ENCODE measurements around the gene PYY. TPM values are rescaled to one million over a fixed set of nuclear protein-coding genes. Genes with fewer than 3 reads are reported as not detected.

Gene PYY
- total and polyA plus RNA-seq, 10 of the 15 experiments (the other 5 are each of a cell fraction or from before 2014, with no cell fraction given): 0.07 to 0.18 TPM; not detected in 8

- Histone ChIP-seq H3K9me3 (replicated peaks; ENCODE audit: control insufficient read depth, insufficient read depth, low read length) (no peaks in the 10 kb centered on the region), H3K27me3 (replicated peaks in 1 of 2; ENCODE audit: control insufficient read depth in 2 of 2, insufficient read depth in 2 of 2, low read length in 1 of 2) (peaks cover 4 to 7% of the 10 kb centered on the region in 2 experiments), H3K4me1 (ENCODE audit: control insufficient read depth, insufficient read depth, low read length) (no peaks in the 10 kb centered on the region; the same call in 1 of the 2 replicates), H3K27ac (ENCODE audit: control insufficient read depth, insufficient read depth) (no peak overlapping the region), H3K36me3 (ENCODE audit: control insufficient read depth in 2 of 2, insufficient read depth in 2 of 2, low read length in 1 of 2) (no peaks in the 10 kb centered on the region), H3K4me3 (no peak overlapping the region), H2AFZ (ENCODE audit: control insufficient read depth, low read depth, low read length) (no peak overlapping the region), H3K79me2 (ENCODE audit: control insufficient read depth, insufficient read depth, low read length) (no peaks in the 10 kb centered on the region), H3K9ac (ENCODE audit: control insufficient read depth, insufficient read depth, low read length) (no peak overlapping the region), H3K4me2 (ENCODE audit: control insufficient read depth, insufficient read depth) (no peak overlapping the region), H4K20me1 (ENCODE audit: control insufficient read depth, insufficient read depth) (no peaks in the 10 kb centered on the region)
- DNase-seq (ENCODE audit: low read depth, low spot score) (no peak), ATAC-seq (no peak), FAIRE-seq (no peak)
- SMC1A ChIA-PET (ENCODE audit: uncharacterized antibody, unreplicated experiment): interaction anchor here (0.6 to 1.3 kb wide), 2 partner anchors 56 to 330 kb away, joined by 3 read pairs; no protein-coding TSS in a partner anchor
- POLR2A ChIA-PET: no interaction called here
- 35% methylated on average over 7 of the region's 12 CpGs for WGBS (ENCODE audit: insufficient coverage, insufficient replicate concordance, low lambda C conversion rate, missing lambda C conversion rate)
- TF ChIP-seq CHD4 (IDR thresholded peaks at IDR 0.05) (no peak), BCLAF1 (IDR thresholded peaks at IDR 0.05) (no peak), CBX3 (IDR thresholded peaks at IDR 0.05; ENCODE audit: borderline replicate concordance, low read depth) (no peak), ASH2L (IDR thresholded peaks at IDR 0.05; ENCODE audit: borderline replicate concordance, low read depth) (no peak), ZBTB4 (CRISPR knock-in tag; IDR thresholded peaks at IDR 0.05) (no peak), ZNF274 (IDR thresholded peaks at IDR 0.05; ENCODE audit: insufficient read depth, insufficient read length) (no peak), MEF2A (IDR thresholded peaks at IDR 0.05; ENCODE audit: insufficient read depth, low read depth, low read length) (no peak), HDAC6 (IDR thresholded peaks at IDR 0.05; ENCODE audit: unreplicated experiment) (no peak), SUPT20H (IDR thresholded peaks at IDR 0.05; ENCODE audit: borderline replicate concordance, control insufficient read depth, low read depth, low read length) (no peak), EP300 (IDR thresholded peaks at IDR 0.05; ENCODE audit: borderline replicate concordance in 1 of 2, control insufficient read depth in 1 of 2, low read depth in 2 of 2, low read length in 2 of 2) (no peak), E4F1 (IDR thresholded peaks at IDR 0.05; ENCODE audit: borderline replicate concordance, partially characterized antibody) (no peak), SMAD1 (IDR thresholded peaks at IDR 0.05; ENCODE audit: low read depth, partially characterized antibody) (no peak), ZNF384 (IDR thresholded peaks at IDR 0.05; ENCODE audit: borderline replicate concordance, low read depth, low read length) (no peak)
- BruUV-seq (replicated peaks): no TSS peak
- in situ Hi-C loops (cut with MboI) (loop anchor here (25.0 kb wide), 1 partner anchor 788 kb away; the partner anchor contains the start of gene TMEM106A), intact Hi-C loops (cut with micrococcal nuclease; ENCODE audit: unreplicated experiment) (no loop called here)
- CTCF ChIA-PET: interaction anchor here (1.1 kb wide), 1 partner anchor 42 kb away, joined by 5 read pairs; no protein-coding TSS in a partner anchor
- RAD21 ChIA-PET (ENCODE audit: unreplicated experiment): no interaction called here
These were observed 46.6 kb upstream of the PYY start for GRCh38 chr17:44000141-44000860.

Data from GM12878 (cell line).